ENCODE results near the gene TRMT1. TPM values are rescaled to one million over a fixed set of nuclear protein-coding genes. Genes with fewer than 3 reads are reported as not detected.

TRMT1 gene
- total and polyA plus RNA-seq, 7 experiments from 2014 or later, result 22.6 to 96.4 (median 69.1) TPM

DNA sequence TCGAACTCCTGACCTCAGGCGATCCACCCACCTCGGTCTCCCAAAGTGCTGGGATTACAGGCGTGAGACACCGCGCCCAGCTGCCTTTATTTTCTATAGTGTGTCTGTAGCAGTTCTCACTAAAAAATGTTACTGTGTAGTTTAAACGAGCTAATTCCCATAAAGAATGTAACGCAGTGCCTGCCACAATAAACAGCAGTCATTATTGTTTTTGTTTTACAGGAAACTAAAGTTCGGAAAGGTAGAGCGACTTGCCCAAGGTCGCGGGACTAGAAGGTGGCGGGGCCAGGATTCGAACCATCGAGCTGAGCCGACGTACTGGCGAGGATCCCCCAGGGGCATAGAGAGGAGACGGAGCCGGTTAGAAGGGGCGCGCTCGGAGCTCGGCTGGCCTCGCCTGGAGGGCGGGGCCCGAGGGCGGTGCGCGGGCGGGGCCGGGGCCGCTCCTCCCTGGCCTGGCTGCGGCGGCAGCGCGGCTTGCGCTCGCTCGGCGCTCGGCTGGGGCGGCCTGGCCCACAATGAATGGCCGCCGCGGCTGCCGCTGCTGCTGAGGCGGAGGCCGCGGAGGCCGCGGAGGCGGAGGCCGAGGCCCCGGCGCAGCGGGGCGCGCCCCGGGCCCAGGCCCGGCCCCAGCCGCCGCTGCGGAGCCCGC is 1.4 kb upstream of the TRMT1 start, which contains the start of gene NACC1:
Gene NACC1 (plus strand): TSS at position 493 of the 652 bp plus-strand sequence. CDS start 16,944 bp downstream, outside the sequence.
- H3K4me3 ChIP-seq (ENCODE audit: low read length), result peak within 1 kb of the TSS; percentile 97
- Mint-ChIP-seq H3K4me1 (peaks cover 16 to 64% (median 49%) of the 10 kb centered on the region in 7 donors), H3K4me3 (peak within 1 kb of the TSS; percentile 86 to 99 (median 97)), H3K9me3 (peaks cover 0 to 3% (median 0%) of the 10 kb centered on the region in 11 donors), H3K27me3 (no peaks in the 10 kb centered on the region), H3K27ac (peak within 1 kb of the TSS; percentile 85 to 96 (median 91)), H3K36me3 (peaks cover 0 to 4% (median 0%) of the 10 kb centered on the region in 5 donors)
- H3K36me3 ChIP-seq (ENCODE audit: control insufficient read depth in 2 of 3, insufficient read depth in 3 of 3, low read length in 3 of 3), result peaks cover 0 to 26% (median 0%) of the 10 kb centered on the region in 3 experiments
- H3K9me3 ChIP-seq (ENCODE audit: control insufficient read depth in 2 of 3, low read length in 3 of 3), result no peaks in the 10 kb centered on the region
- peak within 1 kb of the TSS; percentile 84 for H3K27ac ChIP-seq (ENCODE audit: low read depth, low read length)
- peak; percentile 95 for ATAC-seq
- no peaks in the 10 kb centered on the region for H3K27me3 ChIP-seq (ENCODE audit: control insufficient read depth in 2 of 2, insufficient read depth in 2 of 2, low read length in 2 of 2)
- ChIA-PET POLR2A (interaction anchor here (0.6 to 5.1 kb wide), 14 partner anchors 11 to 1298 kb away, joined by 3 to 53 read pairs (median 8); partner anchors contain the start of genes IER2, LYL1 and STX10), CTCF (interaction anchor here (0.7 to 4.1 kb wide), 6 partner anchors 10 to 805 kb away, joined by 3 to 19 read pairs (median 3); no protein-coding TSS in a partner anchor)
- peaks cover 25 to 30% of the 10 kb centered on the region in 2 donors for H3K4me1 ChIP-seq (ENCODE audit: control insufficient read depth in 2 of 2, insufficient read depth in 2 of 2, low read length in 2 of 2)
- intact Hi-C loops (cut with micrococcal nuclease), result loop anchor here (1.0 to 5.0 kb wide), 10 partner anchors 14 to 964 kb away; partner anchors contain the start of genes GCDH (in 2 of the 2) and TRIR (in 1 of the 2)
- DNase-seq, result peak; percentile 81 to 94 (median 89)

DNA sequence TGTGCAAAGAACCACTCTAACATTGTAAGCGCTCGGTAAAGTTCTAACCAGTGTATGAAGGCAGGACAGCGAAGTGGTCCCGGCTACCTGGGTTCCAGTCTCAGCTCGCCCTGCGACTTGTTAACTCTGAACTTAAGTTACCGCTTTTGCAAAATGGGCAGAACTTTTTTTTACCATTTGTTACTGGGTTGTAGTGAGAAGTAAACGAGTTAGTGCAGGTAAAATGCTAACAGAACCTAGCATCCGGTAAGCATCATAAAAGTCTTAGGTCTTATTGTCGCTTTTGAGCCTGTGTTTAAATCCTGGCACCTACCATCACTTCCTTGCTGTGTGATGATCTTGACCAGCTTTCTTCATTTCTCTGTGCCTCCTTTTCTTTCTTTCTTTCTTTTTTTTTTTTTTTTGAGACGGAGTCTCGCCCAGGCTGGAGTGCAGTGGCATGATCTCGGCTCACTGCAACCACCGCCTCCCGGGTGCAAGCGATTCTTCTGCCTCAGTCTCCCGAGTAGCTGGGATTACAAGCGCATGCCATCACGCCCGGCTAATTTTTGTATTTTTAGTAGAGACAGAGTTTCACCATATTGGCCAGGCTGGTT is 734 bp upstream of the TRMT1 start:
- CTCF ChIA-PET, result interaction anchor here (0.7 to 4.1 kb wide), 6 partner anchors 11 to 805 kb away, joined by 3 to 19 read pairs (median 3); no protein-coding TSS in a partner anchor
- Mint-ChIP-seq H3K9me3 (peaks cover 0 to 3% (median 0%) of the 10 kb centered on the region in 11 donors), H3K4me1 (peaks cover 12 to 58% (median 43%) of the 10 kb centered on the region in 7 donors), H3K36me3 (peaks cover 0 to 4% (median 0%) of the 10 kb centered on the region in 5 donors), H3K4me3 (peak overlapping the region; percentile 86 to 99 (median 97)), H3K27me3 (no peaks in the 10 kb centered on the region), H3K27ac (peak overlapping the region; percentile 85 to 96 (median 91))
- peak overlapping the region; percentile 97 for H3K4me3 ChIP-seq (ENCODE audit: low read length)
- ATAC-seq (peak; percentile 5), DNase-seq (peak in 7 of 9 donors; percentile 11 to 58 (median 51))
- no peaks in the 10 kb centered on the region for H3K9me3 ChIP-seq (ENCODE audit: control insufficient read depth in 2 of 3, low read length in 3 of 3)
- intact Hi-C loops (cut with micrococcal nuclease), result loop anchor here (2.0 to 5.0 kb wide), 6 partner anchors 18 to 965 kb away; partner anchors contain the start of genes GCDH (in 2 of the 2) and TRIR (in 1 of the 2)
- H3K4me1 ChIP-seq (ENCODE audit: control insufficient read depth in 2 of 2, insufficient read depth in 2 of 2, low read length in 2 of 2), result peaks cover 25 to 30% of the 10 kb centered on the region in 2 donors
- no peaks in the 10 kb centered on the region for H3K27me3 ChIP-seq (ENCODE audit: control insufficient read depth in 2 of 2, insufficient read depth in 2 of 2, low read length in 2 of 2)
- H3K36me3 ChIP-seq (ENCODE audit: control insufficient read depth in 2 of 3, insufficient read depth in 3 of 3, low read length in 3 of 3), result peaks cover 0 to 32% (median 0%) of the 10 kb centered on the region in 3 experiments
- POLR2A ChIA-PET, result interaction anchor here (0.6 to 5.1 kb wide), 13 partner anchors 10 to 1299 kb away, joined by 3 to 53 read pairs (median 9); partner anchors contain the start of genes IER2, LYL1 and STX10
- peak overlapping the region; percentile 75 for H3K27ac ChIP-seq (ENCODE audit: low read depth, low read length)

DNA sequence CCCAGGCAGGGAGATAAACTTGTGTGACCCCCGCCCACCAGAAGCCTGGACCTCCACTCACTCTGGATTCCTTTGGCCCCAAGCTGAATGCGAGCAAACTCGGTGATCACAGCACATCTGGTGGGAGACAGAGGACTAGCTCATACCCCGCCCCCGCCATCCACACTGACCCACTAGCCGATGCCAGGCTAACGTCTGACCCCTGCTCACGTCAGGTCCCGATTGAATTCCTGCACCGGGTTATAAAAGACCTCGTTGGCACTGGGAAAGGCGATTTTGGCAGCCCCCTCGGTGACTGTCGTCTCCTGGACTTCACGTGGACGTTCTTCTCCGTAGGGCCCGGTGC is 631 bp downstream of the TRMT1 start:
- DNase-seq, result no peak

DNA sequence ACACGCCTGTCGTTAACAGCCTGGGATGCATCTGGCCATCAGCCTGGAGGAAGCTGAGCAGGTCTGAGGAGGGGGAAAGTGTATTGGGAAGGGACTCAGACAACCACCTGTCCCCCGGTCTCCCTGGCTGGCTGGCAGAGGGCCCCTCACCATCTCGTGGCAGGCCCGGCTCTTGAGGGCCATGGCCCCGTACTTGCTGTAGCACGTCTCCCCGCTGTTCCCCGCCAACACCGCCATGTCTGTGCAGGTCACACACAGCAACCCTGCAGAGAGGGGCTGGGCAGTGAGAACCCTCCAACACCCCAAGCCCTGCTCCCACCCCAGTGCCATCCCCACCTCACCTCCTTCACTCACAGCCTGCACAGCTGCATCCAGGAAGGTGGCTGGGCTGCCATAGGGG is 4.0 kb downstream of the TRMT1 start:
- H3K4me1 Mint-ChIP-seq, result peaks cover 3 to 19% (median 12%) of the 10 kb centered on the region in 7 donors
- peaks cover 0 to 5% (median 0%) of the 10 kb centered on the region in 5 donors for H3K36me3 Mint-ChIP-seq
- ATAC-seq (no peak), DNase-seq (no peak)
- H3K4me3 Mint-ChIP-seq, result no peak overlapping the region
- intact Hi-C loops (cut with micrococcal nuclease), result no loop called here
- Histone ChIP-seq H3K27ac (ENCODE audit: low read depth, low read length) (no peak overlapping the region), H3K9me3 (ENCODE audit: control insufficient read depth in 2 of 3, low read length in 3 of 3) (no peaks in the 10 kb centered on the region), H3K4me3 (ENCODE audit: low read length) (no peak overlapping the region), H3K36me3 (ENCODE audit: control insufficient read depth in 2 of 3, insufficient read depth in 3 of 3, low read length in 3 of 3) (peaks cover 0 to 44% (median 0%) of the 10 kb centered on the region in 3 experiments), H3K27me3 (ENCODE audit: control insufficient read depth in 2 of 2, insufficient read depth in 2 of 2, low read length in 2 of 2) (no peaks in the 10 kb centered on the region), H3K4me1 (ENCODE audit: control insufficient read depth in 2 of 2, insufficient read depth in 2 of 2, low read length in 2 of 2) (peaks cover 10 to 11% of the 10 kb centered on the region in 2 donors)
- H3K9me3 Mint-ChIP-seq, result peaks cover 0 to 5% (median 0%) of the 10 kb centered on the region in 11 donors
- CTCF ChIA-PET, result no interaction called here
- H3K27ac Mint-ChIP-seq, result no peak overlapping the region
- no peaks in the 10 kb centered on the region for H3K27me3 Mint-ChIP-seq
- POLR2A ChIA-PET, result interaction anchor here (0.6 to 1.6 kb wide), 3 partner anchors 11 to 656 kb away, joined by 3 to 4 read pairs (median 3); no protein-coding TSS in a partner anchor

More for the DNA sequence above, 631 bp downstream of the TRMT1 start:
- Mint-ChIP-seq H3K4me3 (peak overlapping the region; percentile 86 to 99 (median 97)), H3K27ac (peak overlapping the region; percentile 85 to 96 (median 91)), H3K36me3 (peaks cover 0 to 2% (median 0%) of the 10 kb centered on the region in 5 donors), H3K27me3 (no peaks in the 10 kb centered on the region), H3K9me3 (peaks cover 0 to 3% (median 0%) of the 10 kb centered on the region in 11 donors), H3K4me1 (peaks cover 12 to 44% (median 33%) of the 10 kb centered on the region in 7 donors)
- H3K27me3 ChIP-seq (ENCODE audit: control insufficient read depth in 2 of 2, insufficient read depth in 2 of 2, low read length in 2 of 2), result no peaks in the 10 kb centered on the region
- H3K9me3 ChIP-seq (ENCODE audit: control insufficient read depth in 2 of 3, low read length in 3 of 3), result no peaks in the 10 kb centered on the region
- CTCF ChIA-PET, result interaction anchor here (0.6 to 4.1 kb wide), 3 partner anchors 11 to 63 kb away, joined by 3 to 19 read pairs (median 3); no protein-coding TSS in a partner anchor
- peaks cover 25 to 30% of the 10 kb centered on the region in 2 donors for H3K4me1 ChIP-seq (ENCODE audit: control insufficient read depth in 2 of 2, insufficient read depth in 2 of 2, low read length in 2 of 2)
- peaks cover 0 to 29% (median 0%) of the 10 kb centered on the region in 3 experiments for H3K36me3 ChIP-seq (ENCODE audit: control insufficient read depth in 2 of 3, insufficient read depth in 3 of 3, low read length in 3 of 3)
- POLR2A ChIA-PET, result interaction anchor here (1.0 to 5.1 kb wide), 4 partner anchors 11 to 36 kb away, joined by 3 to 53 read pairs (median 10); partner anchors contain the start of genes IER2 and STX10
- intact Hi-C loops (cut with micrococcal nuclease), result loop anchor here (1.0 to 5.0 kb wide), 10 partner anchors 12 to 966 kb away; partner anchors contain the start of genes GCDH (in 2 of the 2) and TRIR (in 1 of the 2)
- H3K4me3 ChIP-seq (ENCODE audit: low read length), result peak overlapping the region; percentile 97
- H3K27ac ChIP-seq (ENCODE audit: low read depth, low read length), result peak overlapping the region; percentile 75
- no peak for ATAC-seq

DNA sequence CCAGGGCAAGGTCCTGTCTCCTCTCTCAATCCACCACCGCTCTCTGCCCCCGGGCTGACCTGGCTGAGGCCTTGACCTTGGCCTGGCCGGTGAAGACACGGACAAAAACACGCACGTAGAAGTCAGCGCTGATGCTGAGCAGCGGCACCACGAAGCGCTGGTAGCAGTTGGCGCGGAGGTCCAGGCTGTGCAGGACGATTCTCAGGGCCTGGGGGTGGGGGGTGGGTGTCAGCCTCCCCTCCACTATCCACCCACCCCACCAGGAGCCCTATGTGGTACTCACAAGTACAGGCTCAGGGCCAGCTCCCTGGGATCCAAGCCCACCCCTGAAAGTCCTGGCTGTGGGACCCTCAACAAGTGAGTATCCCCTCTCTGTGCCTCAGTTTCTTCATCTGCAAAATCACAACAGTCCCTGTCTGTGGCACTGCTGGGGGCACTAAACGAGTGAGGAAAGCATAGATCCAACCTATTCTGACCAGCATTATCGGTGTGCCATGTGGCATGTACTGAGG is 6.4 kb downstream of the TRMT1 start:
- Histone ChIP-seq H3K27ac (ENCODE audit: low read depth, low read length) (no peak overlapping the region), H3K36me3 (ENCODE audit: control insufficient read depth in 2 of 3, insufficient read depth in 3 of 3, low read length in 3 of 3) (peaks cover 0 to 40% (median 0%) of the 10 kb centered on the region in 3 experiments), H3K27me3 (ENCODE audit: control insufficient read depth in 2 of 2, insufficient read depth in 2 of 2, low read length in 2 of 2) (no peaks in the 10 kb centered on the region), H3K4me1 (ENCODE audit: control insufficient read depth in 2 of 2, insufficient read depth in 2 of 2, low read length in 2 of 2) (no peaks in the 10 kb centered on the region), H3K4me3 (ENCODE audit: low read length) (no peak overlapping the region), H3K9me3 (ENCODE audit: control insufficient read depth in 2 of 3, low read length in 3 of 3) (no peaks in the 10 kb centered on the region)
- ChIA-PET CTCF (no interaction called here), POLR2A (no interaction called here)
- intact Hi-C loops (cut with micrococcal nuclease), result no loop called here
- DNase-seq (no peak), ATAC-seq (no peak)
- Mint-ChIP-seq H3K27me3 (no peaks in the 10 kb centered on the region), H3K4me3 (no peak overlapping the region), H3K36me3 (peaks cover 0 to 7% (median 0%) of the 10 kb centered on the region in 5 donors), H3K9me3 (peaks cover 0 to 1% (median 0%) of the 10 kb centered on the region in 11 donors), H3K4me1 (peaks cover 0 to 4% (median 0%) of the 10 kb centered on the region in 7 donors), H3K27ac (peak overlapping the region in 1 of 9 donors; percentile 23)
